Mononuclear cell (primary cell): ENCODE measurements around the gene TH. TPM values are rescaled to one million over a fixed set of nuclear protein-coding genes. Genes with fewer than 3 reads are reported as not detected.

Source experiments
- H3K27me3 ChIP-seq: 2 replicates; pipeline ENCODE4 v1.6.0; 2011; ENCODE audit warnings: low read length, control low read depth; ENCODE audit not compliant: insufficient read depth
- H3K4me1 ChIP-seq: 2 replicates; pipeline ENCODE4 v1.5.1; 2011; ENCODE audit warnings: mild to moderate bottlenecking, low read length, control low read depth; ENCODE audit not compliant: insufficient read depth
- H3K4me3 ChIP-seq: 2 replicates; pipeline ENCODE4 v1.5.1; 2011; ENCODE audit warnings: mild to moderate bottlenecking, low read length, moderate library complexity
- H3K9me3 ChIP-seq: 2 replicates; pipeline ENCODE4 v1.5.1; 2011; ENCODE audit warnings: low read depth, mild to moderate bottlenecking, control low read depth, low read length
- total RNA-seq: library from RNA; depleted of rRNA; stranded (reverse); fragments of >200 nt; gene quantifications from one replicate; pipeline ENCODE4 v1.2.3, GENCODE V29; 2012

Gene TH
- total RNA-seq, 1 donor: not detected

DNA sequence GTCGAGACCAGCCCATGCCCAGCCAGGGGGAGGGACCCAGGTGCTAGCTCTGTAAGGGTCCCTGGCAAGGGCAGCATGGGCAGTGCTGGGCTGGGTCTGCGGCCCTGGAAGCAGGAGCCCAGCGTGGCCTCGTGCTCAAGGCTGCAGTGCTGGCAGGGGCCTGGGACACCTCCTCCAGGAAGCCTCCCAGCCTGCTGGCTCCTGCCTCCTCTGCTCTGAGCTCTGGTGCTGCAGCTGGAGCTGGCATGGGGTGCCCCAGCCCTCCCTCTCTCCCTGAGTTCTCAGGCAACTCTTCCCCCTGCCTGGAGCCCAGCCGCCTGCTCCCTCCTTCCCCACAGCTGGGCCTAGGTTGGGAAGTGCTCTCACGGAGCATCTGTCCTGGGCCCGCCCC lies 17.4 kb downstream of the TH start:
- peaks cover 6% of the 10 kb centered on the region for H3K4me1 ChIP-seq
- H3K27me3 ChIP-seq: peaks cover 15% of the 10 kb centered on the region
- no peaks in the 10 kb centered on the region for H3K9me3 ChIP-seq
- no peak overlapping the region for H3K4me3 ChIP-seq

DNA sequence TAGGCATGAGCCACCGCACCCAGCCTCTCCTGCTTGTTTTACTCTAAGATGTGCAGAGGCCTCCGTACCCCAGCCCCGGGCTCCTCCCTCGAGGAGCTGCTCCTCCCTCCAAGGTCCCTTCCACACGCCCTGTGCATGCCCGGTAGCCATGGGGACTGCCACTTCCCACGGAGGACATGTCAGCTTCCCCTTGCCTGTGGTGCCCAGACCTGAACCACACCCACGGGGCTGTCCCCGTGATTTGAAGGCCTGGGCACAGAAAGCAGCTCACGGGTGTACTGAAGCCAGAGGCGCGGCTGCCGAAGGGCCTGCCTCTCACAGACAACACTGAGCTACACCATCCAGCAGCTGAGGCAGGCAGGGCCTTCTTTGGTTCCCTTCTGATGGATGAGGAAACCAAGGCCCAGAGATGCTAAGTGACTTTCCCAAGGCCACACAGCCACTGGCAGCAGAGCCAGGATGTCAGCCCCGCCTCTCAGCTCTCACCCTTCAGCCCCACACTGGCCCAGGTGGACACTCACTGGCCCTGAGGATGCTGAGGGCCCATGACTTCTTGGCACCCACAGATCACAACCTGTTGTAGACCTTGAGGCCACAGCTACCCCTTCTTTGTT lies 17.9 kb downstream of the TH start:
- Histone ChIP-seq H3K4me3 (no peak overlapping the region), H3K4me1 (peaks cover 6% of the 10 kb centered on the region), H3K9me3 (no peaks in the 10 kb centered on the region), H3K27me3 (peaks cover 20% of the 10 kb centered on the region)

DNA sequence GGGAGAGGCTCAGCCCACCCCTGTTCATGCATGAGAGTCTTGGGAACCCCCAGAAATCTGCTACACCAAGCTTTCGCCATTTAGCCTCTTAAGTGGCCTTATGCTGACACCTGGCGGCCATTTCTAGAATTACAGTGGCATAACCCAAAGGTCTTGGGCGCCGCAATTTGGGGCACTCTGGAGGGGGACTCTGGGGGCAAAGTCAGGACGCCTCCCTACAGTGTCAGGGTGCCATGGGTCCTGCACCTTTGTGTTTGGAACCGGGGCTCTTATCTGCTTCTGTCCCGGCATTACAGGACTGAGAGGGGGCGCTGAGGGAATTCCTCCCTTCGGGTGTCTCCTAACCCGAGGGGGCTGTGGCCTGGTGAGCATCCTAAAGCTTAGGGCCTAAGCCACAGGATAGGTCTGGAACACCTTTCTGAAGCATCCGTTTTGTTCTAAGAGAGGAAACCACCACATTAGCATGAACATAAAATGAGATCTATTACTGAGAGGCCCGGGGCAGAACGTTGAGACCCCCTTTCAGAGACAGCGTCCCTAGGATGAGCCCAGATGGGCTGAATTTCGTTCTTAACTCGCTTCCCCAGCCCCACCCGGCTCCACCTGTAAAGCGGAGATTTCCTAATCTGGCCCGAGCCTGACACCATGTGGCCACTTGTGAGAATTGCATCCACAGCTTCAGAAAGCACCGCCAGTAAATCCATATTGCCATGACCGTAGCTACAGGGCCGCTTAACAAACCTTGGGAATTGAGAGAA lies 19.9 kb downstream of the TH start:
- no peak overlapping the region for H3K4me3 ChIP-seq

DNA sequence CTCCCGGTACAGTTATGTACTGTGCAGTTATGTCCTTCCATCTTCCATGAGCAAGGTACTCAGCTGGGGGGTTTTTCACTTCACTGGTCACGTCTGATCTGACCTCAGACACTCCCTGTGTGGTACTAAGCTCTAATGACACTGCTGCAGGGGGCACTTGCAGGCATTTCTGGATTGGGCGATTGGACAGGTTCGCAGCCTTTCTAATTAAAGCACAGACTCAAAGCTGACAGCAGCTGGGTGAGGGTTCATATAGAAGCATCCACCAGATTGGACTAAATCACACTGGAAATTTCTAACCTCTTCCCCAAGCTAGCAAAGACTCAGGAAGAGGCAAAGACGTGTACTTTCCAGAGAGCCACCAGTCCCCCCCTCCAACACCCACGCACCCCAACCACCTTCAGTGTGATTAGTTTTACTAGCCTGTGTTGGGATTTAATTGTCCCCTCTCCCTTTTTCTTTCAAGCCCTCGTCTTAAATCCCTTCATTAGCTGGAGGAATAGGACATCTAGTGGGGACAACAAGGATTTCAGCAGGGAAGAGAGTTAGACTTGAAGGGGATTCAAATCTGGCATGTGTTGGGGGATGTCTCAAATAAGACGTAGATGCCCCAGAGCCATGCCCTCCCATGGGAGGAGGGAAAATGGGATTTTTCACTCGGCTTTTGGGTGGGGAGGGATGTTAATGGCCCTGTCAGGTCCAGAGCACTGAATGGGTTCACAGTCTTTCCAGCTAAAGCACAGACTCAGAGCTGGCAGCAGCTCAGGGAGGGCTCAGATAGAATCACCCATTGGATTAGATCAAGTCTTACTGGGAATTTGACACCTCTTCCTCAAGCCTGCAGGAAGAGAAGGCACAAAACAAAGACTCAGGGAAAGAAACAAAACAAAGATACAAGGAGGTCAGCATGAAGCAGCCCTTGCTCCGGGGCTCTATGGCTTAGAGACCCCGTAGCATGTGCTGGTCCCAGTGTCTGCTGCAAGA lies 21.5 kb downstream of the TH start:
- Histone ChIP-seq H3K4me1 (peaks cover 6% of the 10 kb centered on the region), H3K27me3 (peaks cover 43% of the 10 kb centered on the region), H3K4me3 (no peak overlapping the region), H3K9me3 (no peaks in the 10 kb centered on the region)

More for the DNA sequence above, 19.9 kb downstream of the TH start:
- no peaks in the 10 kb centered on the region for H3K9me3 ChIP-seq
- peaks cover 6% of the 10 kb centered on the region for H3K4me1 ChIP-seq
- peaks cover 28% of the 10 kb centered on the region for H3K27me3 ChIP-seq

DNA sequence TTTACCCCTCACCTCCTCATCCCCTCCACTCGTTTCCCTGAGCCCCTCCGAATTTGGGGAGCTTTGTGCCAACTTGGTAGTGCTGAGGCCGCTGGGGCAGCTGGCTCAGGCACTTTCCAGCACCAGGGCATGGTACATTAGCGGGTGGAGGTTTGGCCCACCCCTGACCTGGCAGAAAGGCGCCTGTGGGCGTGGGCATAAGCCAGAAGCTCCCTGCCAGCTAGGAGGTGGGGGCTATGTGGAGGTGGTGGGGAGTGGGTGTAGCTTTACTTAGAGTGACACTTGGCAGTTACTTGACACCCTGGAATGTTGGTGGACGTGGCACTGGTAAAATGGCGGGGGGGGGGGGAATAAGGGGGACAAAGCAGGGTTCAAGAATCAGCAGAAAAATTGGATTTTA lies 22.2 kb downstream of the TH start:
- H3K27me3 ChIP-seq: peaks cover 48% of the 10 kb centered on the region
- peaks cover 6% of the 10 kb centered on the region for H3K4me1 ChIP-seq
- no peaks in the 10 kb centered on the region for H3K9me3 ChIP-seq
- H3K4me3 ChIP-seq: no peak overlapping the region

DNA sequence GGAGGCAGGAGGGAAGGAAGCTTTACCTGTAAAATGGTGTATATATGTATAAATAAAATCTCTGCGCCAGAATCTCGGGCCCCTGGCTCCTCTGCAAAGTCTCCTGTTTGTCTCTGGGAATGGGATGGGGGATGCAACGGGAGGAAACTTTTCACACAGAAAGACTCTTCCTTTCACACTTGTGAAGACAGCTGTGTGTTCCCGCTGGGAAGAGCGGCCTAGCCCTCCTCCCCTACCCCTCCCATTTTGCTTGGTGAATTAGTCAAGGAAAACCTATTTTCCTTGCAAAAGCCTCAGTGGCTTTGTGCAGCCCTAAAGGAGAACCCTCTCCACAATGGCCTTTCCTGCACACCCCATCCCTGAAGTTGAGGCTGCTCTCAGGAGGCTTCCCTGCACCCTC lies 23.0 kb downstream of the TH start:
- Histone ChIP-seq H3K27me3 (peaks cover 55% of the 10 kb centered on the region), H3K4me3 (no peak overlapping the region), H3K4me1 (peaks cover 12% of the 10 kb centered on the region), H3K9me3 (no peaks in the 10 kb centered on the region)

DNA sequence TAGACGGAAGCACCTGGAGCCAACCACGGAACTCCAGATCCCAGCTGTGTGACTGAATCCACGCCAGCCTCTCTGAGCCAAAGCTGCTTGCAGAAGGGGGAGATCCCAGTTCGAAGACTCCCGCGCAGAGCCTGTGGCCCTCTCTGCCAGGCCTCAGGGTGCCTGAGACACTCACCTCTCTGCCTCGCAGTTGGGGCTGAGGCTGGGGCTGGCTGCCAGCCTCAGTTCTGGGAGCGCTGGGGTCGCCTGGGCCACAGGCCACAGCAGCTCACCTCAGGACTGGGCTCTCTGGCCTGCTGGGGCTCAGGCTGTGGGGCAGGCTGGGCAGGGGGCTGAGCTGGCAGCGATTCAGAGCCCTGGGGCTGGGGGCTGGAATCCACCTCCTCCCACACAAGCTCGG lies 24.2 kb downstream of the TH start:
- Histone ChIP-seq H3K4me3 (no peak overlapping the region), H3K4me1 (peaks cover 12% of the 10 kb centered on the region), H3K27me3 (peaks cover 65% of the 10 kb centered on the region), H3K9me3 (no peaks in the 10 kb centered on the region)

DNA sequence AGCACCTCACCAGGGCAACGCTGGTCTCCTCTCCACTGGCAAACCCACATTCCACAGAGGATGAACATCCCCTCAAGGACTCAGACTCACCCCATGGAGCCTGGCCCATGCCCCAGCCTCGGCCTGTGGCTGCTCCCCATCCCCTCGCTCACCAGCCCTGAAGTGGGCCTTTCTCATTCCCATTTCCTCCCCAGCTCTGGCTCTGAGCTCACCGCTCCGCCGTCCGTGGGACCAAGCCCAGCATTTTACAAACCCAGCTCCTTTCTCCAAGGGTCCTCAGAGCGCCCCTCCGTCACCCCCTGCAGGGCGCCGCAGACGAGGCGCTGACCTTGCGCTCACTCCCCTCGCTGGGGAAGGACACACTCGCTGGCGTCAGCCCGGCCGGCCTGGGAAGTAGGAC lies 25.6 kb downstream of the TH start:
- peaks cover 6% of the 10 kb centered on the region for H3K4me1 ChIP-seq
- H3K9me3 ChIP-seq: no peaks in the 10 kb centered on the region
- H3K4me3 ChIP-seq: no peak overlapping the region
- peaks cover 78% of the 10 kb centered on the region for H3K27me3 ChIP-seq

DNA sequence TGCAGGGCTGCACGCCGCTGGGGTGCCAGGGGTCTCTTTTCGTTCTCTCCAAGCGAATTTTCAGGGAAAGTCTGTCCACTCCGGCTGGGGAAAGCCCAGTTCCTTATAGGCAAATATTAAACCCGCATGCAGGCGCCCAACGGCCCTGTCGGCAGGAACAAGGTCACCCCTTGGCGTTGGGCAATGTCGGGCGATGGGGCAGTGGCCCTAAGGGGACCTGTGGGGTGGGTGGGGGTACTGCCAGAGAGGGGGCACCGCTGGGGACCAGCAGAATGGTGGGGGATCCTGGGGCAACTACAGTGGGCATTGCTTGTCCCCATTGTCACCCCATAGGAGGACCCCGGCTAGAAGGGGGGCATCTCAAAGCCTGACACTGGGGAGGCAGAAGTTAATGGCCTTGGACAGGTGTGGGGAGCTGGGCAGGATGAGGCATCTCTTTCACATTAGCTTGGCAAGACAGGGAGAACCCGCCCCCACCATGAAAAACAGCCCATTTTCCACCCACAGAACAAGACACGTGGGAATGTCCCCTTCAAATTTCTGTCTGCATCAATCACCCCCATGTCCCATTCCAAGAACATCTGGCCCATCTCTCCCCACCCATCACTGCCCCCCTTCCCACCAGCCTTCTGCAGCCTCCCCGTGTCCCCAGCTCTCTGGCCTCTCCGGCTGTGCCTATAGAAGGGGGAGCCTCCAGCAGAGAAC lies 26.9 kb downstream of the TH start:
- no peak overlapping the region for H3K4me3 ChIP-seq
- peaks cover 72% of the 10 kb centered on the region for H3K27me3 ChIP-seq
- peaks cover 10% of the 10 kb centered on the region for H3K4me1 ChIP-seq
- H3K9me3 ChIP-seq: no peaks in the 10 kb centered on the region

DNA sequence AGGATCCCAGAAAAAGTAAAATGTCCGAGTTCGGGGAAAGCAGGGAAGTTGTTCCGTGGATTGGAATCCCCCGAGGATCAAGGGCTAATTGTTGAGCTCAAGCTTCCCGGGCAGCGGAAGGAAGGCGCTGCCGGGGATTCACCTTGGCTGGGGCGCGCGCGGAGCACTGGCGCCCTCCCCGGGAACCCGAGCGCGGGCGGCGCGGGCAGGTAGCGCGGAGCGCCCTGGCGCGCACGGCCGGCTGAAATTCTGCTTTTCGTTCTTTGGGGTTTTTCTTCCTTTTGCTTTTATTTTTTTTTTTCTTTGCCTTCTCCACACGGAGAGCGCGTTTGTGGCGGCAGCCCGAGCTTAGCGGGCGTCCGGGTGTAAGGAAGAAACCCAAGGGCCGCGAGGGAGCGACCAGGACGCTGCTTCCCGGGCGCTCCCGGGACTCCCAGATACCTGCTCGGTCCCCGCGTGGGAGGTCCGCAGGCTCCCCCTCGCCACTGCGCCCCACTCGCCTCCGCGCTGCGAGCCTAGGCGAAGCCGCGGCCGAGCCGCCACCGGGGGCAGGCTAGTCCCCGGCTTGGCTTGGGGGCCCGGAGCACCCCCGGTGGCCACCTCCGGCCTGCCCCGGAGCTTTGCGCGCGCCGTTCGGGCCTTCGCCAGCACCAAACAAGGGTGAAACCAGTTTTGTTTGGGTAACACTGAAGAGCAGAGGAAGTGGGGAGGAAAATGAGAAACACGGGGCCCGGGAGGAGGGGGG lies 27.6 kb downstream of the TH start:
- Histone ChIP-seq H3K9me3 (no peaks in the 10 kb centered on the region), H3K27me3 (peaks cover 67% of the 10 kb centered on the region), H3K4me3 (no peak overlapping the region), H3K4me1 (peaks cover 10% of the 10 kb centered on the region)

DNA sequence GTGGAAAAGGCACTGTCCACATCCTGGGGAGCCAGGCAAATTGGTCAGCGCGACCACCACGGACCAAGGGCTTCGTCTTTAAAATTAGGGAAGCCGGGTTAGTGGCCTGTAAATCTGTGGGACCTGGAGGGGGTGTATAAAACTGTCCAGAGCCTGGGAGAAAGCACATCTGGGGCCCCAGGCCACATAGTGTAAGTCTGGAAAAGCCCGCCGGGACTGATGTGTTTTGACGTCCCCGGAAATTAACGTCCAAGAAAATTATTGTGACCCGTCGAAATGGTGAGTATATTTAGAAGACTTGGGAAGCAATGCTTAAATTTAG lies 28.2 kb downstream of the TH start:
- Histone ChIP-seq H3K4me3 (no peak overlapping the region), H3K27me3 (peaks cover 65% of the 10 kb centered on the region), H3K4me1 (peaks cover 10% of the 10 kb centered on the region), H3K9me3 (no peaks in the 10 kb centered on the region)

DNA sequence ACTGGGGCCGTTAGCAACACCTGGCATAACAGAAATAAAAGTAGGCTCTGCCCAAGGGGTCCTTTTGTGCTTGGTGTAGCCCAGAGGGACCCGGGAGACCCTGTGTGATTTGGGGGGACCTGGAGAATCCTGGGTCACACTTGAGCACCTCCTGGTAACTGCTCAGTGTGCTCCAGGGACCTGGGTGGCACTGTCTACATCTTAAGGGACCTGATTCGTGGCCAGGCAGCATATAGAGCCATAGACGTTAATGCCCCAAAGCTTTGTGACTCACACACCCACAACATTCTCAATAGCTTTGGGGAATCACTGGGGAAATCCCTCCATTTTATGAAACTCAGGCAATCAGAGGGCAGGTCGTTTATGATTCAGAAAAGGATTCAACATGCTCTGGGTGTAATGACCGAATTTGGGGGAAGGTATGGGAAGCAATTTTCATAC lies 28.8 kb downstream of the TH start:
- Histone ChIP-seq H3K9me3 (no peaks in the 10 kb centered on the region), H3K27me3 (peaks cover 62% of the 10 kb centered on the region), H3K4me1 (peaks cover 10% of the 10 kb centered on the region), H3K4me3 (no peak overlapping the region)

DNA sequence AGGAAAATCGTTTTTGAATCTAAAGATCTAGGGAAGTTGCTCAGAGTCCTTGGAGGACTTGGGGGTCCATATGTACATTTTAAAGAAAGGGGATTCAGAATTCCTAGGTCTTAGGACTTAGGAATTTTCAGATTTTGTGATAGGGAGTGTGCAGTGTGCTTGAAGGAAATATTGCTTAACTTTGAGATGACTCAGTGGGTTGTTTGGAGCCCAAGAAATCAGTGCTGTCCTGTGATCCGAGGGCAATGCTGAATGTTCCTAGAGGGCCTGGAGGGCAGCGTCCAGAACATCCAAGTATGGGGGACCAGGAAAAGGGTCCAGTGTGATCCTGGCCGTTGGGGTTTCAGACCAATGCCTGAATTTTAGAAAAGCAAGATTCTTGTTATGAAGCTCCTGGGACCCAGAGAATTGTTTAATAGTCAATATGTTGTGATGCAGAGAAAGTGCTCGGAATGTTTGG lies 29.3 kb downstream of the TH start:
- peaks cover 62% of the 10 kb centered on the region for H3K27me3 ChIP-seq
- no peak overlapping the region for H3K4me3 ChIP-seq
- no peaks in the 10 kb centered on the region for H3K9me3 ChIP-seq
- H3K4me1 ChIP-seq: peaks cover 14% of the 10 kb centered on the region
